Measurements from ENCODE around the gene KDM4B.
A peak's percentile ranks its signal among the peaks of the same experiment; 100 is the strongest.

KDM4B gene

DNA sequence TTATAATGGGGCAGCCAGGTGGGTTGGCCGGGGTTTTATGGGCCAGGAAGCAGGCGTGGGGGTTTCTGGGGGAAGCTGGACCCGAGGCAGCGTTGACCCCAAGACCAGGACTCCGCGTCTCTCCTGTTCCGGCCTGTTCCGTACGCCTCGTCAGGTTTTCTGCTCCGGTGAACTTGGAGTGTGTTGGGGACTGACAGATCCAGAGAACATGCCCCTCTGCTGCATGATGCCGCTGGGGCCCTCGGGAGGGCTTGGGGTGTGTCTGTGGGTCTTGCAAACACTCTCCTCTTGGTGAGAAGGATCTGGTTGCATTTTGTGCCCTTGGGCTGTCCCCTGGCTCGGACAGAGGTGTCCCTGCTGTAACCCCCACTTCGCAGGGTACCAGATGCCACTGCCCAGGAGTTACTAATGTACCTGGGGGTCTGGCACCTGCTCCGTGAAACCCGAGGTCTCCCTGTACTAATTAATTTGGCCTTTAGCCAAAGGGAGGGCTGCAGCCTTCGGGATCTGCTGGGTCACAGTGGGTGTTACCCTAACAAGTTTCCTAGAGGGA is 15.6 kb downstream of the KDM4B start:
- DNase-seq (ENCODE audit: low read depth): no peak

DNA sequence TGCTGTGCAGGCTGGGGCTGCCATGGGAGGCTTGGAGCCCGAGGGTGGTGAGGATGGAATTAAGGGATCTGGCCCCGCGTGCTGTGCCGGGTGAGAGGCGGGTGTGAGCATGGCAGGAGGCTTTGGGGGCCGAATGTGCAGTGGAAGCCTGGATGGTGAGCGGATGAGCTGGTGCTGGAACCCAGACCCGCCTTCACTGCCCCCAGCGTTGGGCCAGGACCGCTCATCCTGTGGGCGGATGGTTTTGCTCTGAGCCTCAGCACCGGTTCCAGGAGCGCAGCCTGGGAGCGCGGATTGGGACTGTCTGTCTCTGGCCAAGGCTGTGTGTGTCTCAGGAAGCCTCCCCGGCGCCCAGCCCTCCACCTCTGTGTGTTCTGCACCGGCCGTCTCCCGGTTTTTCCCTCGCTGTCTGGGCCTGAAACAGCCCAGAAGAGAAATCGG is 16.7 kb downstream of the KDM4B start:
- DNase-seq (ENCODE audit: low read depth): no peak

DNA sequence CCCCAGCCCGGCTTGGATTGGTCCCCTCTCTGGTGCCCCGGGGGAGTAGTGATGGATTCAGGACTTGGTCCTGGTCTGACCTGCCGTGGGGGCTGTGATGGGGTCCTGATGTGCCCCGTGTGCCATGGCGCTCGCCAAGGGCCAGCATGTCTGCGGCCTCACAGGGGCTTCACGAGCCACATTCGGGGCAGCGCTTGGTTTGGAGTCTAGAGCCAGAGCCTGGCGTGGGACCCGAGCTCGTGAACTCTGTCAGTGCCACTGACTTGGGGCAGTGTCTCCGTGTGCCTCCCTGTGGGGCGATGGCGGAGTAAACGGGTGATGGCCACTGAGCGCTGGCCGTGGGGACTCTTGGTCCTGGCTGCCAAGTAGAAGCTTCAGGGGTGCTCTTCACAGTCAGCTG is 17.1 kb downstream of the KDM4B start:
- DNase-seq (ENCODE audit: low read depth): no peak

DNA sequence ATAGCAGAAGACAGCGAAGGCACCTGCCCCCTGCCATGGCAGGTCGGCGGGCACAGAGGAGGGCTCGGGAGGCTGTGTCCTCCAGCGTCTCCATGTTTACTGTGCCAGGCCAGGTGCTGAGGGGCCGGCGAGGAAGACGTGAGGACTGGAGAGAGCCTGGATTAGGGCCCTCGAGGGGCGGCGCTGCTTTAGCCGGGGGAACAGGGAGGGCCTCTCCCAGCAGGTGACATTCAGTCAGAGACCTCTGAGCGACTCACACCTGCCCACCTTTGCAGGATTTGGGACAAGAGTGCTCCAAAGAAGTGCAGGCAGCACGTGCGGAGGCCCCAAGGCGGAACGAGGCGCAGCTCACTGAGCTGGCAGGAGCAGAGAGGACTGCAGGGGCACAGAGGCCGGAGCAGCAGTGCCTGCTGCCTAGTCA is 17.6 kb downstream of the KDM4B start:
- no peak for DNase-seq (ENCODE audit: low read depth)

DNA sequence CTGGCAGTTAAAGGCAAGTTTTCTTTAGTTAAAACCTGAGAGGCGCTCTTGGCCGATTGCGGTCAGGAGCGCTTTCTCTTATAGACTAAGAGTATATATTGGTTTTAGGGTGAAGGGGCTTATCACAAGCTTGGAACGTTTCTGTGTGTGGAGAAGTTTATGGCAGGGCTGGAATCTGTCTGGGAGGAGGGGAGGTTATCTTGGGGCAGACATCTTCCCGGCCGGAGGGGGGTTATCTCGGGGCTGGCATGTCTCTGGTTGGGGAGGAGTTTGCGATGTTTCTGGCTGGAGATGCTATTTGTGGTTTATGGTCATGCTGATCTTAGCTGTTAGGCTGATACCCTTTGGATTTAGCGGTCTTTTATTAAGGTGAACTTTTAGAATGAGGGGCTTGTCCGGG is 18.3 kb downstream of the KDM4B start:
- no peak for DNase-seq (ENCODE audit: low read depth)

DNA sequence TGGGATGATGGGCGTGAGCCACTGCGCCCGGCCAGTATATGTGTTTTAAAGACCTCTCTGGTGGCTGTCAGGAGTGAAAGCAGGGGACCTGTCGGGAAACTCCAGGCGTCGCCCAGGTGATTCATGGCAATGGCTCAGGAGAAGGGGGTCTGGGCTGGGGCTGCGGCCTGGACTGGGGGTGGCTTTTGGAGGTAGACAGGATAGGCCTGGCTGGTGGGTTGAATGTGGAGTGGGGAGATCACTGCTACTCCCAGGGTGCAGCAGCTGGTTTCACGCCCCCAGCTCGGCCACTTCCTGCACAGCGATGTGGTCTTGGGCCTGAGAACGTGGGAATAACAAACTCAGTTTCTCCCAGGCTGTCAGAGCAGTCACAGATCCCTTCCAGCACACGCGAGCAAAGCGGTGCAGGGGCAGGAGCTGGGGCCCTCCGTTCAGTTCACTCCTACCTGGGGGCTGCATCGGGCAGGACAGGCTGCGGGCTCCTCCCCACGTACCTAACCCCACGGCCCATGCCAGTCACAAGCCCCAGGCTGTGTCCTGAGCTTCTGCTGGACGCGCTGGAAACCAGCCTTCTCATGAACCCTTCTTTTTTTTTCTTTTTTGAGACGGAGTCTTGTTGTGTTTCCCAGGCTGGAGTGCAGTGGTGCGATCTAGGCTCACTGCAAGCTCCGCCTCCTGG is 18.9 kb downstream of the KDM4B start:
- DNase-seq (ENCODE audit: low read depth): no peak

DNA sequence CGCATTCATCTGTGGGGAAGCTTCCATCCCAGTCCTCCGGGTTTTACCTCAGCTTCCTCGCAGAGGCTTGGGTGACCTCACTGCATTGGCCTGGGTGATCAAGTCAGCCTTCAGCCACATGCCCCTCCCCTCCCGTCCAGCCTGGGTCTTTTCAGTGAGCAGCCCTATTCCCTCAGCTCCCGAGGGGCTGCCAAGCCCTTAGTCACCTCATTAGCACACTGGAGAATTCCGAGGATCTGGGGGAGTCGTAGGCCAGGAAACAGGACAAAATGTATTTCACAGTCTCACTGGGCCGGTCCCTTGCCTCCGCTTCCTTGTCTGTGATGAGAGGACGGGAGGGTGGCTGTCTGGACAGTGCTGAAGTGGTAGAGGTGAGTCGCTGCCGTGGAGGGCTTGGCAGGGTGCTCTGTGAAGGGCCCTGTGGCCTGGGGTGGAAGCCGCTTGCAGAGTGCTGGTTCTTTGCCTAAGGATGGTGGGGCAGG is 19.9 kb downstream of the KDM4B start:
- DNase-seq (ENCODE audit: low read depth): peak; percentile 66

DNA sequence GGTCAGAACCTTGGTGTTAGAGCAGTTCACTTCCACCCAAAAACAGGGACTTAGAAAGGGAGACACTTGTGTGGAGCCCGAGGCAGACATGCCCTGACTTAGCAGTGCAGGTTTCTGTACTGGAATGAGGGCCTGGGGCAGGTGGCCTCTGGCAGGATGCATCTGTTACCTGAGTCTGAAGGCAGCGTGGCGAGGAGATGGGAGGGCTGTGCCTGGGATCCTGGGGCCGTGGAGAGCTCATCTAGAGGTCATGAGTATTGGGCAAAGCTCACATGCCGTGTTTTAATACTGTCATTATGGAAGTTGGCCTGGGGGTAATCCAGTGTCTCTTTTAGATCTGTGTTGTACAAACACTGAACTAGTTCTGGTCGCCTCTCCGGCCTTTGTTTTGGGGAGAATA is 21.4 kb downstream of the KDM4B start:
- no peak for DNase-seq (ENCODE audit: low read depth)

DNA sequence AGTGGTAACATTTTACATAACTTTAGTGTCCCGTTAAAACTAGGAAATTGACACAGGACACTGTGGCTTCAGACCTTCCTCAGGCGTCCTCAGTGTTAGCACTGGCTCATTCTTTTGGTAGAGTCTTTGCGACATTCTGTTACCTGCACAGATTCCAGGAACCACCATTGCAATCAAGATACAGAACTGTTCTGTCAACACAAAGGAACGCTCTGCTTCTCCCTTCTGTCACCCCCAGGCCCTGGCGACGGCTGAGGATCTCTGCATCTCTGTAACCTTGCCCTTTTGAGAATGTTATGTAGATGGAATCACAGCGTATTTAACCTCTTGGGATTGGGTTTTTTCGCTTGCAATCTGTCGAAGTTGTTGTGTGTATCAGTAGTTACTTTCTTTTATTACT is 22.6 kb downstream of the KDM4B start:
- DNase-seq (ENCODE audit: low read depth): no peak

DNA sequence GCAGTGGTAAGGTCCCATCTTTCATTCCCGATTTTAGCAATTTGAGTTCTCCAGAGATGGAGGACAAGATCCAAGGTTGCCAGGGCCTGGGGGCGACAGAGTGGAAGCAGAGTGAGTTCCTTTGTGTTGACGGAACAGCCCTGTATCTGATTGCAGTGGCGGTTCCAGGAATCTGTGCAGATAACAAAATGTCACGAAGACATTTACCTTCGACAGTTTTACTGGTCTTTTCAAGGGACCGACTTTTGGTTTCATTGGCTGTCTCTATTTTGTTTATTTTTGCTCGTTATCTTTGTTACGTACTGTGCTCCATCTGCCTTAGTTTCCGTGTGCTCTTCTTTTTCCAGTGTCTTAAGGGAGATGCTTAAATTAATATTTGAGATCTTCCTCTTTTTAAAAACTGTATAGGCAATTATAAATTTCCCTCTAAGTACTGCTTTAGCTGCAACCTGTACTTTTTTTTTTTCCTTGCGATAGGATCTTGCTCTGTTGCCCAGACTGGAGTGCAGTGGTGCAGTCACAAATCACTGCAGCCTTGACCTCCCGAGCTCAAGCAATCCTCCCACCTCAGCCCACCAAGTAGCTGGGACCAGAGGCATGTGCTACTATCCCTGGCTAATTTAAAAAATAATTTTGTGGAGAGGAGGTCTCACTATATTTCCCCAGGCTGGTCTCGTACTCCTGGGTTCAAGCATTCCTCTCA is 23.2 kb downstream of the KDM4B start:
- DNase-seq (ENCODE audit: low read depth): no peak

DNA sequence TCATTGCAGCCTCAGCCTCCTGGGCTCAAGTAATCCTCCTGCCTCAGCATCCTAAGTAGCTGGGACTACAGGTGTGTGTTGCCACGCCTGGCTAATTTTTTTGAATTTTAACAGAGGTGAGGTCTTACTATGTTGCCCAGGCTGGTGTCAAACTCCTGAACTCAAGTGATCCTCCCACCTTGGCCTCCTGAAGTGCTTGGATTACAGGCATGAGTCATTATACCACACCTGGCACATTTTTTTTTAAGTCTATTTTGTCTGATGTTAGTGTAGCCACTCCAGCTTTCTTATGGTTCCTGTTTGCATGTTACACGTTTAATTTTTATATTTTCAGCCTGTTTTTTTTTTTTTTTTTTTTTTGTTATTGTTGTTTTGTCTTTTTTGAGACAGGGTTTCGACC is 24.8 kb downstream of the KDM4B start:
- DNase-seq (ENCODE audit: low read depth): no peak

DNA sequence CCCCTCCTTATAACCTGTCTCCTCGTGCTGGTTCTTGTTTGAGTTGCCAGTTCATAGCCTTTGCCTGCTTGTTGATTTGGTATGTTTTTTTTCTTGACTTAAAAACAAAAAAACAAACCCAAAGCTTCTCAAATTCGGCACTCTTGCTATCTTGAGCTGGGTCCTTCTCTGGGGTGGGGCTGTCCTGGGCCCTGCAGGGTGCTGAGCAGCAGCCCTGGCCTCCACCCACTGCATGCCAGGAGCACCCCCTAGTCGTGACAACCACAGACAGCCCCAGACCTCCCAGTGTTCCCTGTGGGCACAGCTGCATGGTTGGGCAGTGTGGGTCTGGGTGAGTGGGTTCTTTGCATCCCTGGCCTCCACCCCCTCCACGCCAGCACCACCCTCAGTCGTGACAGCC is 27.8 kb downstream of the KDM4B start:
- DNase-seq (ENCODE audit: low read depth): no peak

DNA sequence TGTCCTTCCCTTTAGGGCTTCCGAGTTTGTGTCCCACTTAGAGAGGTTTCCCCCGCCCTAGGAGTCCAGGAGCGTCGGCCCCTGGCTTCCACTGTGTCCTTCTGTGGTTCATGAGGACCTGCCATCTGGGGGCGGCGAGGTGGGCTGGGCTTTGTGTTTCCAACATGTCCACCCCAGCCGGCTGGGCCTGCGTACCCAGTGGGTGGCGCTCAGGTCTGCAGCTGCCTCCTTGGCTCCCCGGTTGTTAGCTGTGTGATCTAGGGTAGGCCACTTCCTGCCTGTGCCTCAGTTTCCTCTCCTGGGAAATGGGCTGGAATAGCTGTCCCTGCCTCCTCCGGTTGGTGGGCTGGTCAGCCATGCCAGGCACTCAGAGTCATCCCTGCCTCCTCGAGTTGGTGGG is 28.4 kb downstream of the KDM4B start:
- no peak for DNase-seq (ENCODE audit: low read depth)

DNA sequence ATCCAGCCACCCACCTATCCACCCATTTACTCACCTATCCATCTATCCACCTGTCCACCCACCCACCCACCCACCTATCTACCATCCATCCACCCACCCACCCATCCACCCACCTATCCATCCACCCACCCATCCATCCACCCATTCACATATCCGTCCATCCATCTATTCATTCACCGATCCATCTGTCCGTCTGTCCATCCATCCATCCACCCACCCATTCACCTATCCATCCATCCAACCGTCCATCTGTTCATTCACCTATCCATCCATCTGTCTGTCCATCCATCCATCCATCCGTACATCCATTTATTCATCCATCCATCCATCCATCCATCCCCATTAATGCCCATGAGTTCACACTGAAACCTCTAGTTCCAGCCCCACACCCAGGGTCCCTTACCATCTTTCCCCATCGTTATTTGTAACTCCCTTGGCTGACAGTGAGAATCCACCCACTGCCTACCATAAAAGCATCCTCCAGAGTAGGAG is 31.3 kb downstream of the KDM4B start:
- no peak for DNase-seq (ENCODE audit: low read depth)

DNA sequence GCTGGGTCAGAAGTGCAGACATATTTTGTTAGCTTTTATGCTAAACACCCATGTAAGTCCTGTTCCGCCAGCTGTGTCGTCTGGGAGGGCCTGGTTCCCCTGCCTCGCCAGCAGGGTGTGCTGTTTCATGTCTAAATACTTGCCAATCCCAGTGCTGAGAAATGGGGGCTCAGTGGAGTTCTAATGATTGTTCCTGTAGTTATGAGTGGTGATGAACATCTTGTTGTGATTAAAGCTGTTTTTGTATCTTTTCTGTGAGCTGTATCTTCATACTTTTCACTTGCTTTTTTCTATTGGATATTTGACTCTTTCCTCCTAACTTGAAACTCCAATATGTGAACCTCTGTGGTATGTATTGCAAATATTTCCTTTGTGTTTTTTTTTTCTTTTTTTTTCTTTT is 32.7 kb downstream of the KDM4B start:
- peak; percentile 78 for DNase-seq (ENCODE audit: low read depth)

DNA sequence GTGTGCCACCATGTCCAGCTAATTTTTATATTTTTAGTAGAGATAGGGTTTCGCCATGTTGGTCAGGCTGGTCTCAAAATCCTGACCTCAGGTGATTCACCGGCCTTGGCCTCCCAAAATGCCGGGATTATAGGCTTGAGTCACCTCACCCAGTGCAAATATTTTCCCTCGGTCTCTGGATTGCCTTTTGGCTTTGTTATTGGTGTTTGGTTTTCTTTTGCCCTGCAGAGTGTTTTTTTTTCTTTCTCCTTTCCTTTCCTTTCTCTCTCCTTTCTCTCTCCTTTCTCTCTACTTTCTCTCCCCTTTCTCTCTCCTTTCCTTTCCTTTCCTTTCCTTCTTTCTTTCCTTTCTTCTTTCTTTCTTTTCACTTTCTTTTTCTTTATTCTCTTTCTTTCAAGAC is 33.2 kb downstream of the KDM4B start:
- peak; percentile 16 for DNase-seq (ENCODE audit: low read depth)

DNA sequence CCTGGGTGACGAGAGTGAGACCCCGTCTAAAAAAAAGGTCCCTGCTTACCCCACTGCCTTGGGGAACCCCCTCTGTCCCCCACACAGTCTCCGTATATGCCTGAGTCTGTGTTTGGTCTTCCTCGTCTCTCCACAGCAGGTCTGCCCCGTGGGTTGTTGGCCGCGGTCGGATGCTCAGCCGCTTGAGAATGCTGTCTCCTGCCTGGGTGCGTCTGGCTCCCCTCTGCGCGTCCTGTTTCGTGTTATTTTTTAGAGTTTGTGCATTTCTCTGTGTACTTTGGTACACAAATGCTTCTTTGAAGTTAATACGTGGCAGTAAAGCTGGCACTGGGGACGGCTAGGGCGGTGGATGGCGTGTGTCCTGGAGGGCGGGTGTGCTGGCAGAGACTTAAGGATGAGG is 34.9 kb downstream of the KDM4B start:
- no peak for DNase-seq (ENCODE audit: low read depth)

DNA sequence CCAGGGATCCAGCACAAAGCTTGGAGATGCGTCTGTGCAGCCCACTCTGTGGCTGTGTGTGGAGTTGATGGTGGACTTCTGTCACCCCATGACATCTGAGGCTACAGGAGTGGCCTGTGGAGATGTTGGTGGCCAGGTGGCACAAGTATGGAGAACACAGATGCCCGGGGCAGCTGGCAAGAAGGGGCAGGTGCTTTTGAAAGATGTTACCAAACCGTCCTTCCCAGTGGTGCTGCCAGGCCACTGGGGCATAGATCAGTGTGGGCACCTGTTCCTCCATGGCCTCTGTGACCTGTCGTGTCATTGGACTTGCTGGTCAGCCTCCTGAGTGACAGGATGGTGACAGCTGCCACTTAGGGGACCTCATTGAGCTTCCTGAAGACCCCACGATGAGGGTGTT is 36.2 kb downstream of the KDM4B start:
- DNase-seq (ENCODE audit: low read depth): no peak

DNA sequence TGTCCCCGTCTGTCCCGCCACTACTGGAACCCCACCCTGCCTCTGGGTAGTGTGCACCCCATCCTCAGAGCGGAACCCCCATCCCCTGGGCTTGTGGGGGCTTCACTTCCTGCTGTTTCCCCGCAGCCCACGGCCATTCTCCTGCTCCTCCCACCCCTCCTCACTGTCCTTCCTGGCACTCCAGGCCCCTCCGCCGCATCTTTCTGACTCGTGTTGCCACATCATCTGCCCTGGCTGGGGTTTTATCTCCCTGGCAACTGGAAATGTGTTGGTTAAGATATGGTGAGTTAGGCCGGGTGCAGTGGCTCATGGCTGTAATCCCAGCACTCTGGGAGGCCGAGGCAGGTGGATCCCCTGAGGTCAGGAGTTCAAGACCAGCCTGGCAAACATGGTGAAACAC is 37.3 kb downstream of the KDM4B start:
- DNase-seq (ENCODE audit: low read depth): peak; percentile 14

DNA sequence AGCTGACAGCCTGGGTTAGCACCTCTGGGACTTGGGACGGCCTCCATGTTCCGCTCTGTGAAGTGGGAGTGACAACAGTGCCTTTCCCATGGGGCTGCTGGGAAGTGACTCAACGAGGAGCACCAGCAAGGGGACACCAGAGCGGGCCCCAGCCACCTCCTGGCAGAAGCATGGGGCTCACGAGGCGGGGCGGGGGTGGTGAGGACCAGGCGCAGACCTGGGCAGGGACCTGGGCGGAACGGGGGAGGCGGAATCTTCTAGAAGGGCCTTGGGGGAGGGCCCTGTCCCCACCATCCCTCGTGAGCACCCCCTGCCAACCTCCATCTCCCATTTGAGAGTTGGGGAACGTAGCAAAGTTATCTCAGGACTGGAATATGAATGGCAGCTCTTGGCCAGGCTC is 37.9 kb downstream of the KDM4B start:
- no peak for DNase-seq (ENCODE audit: low read depth)

DNA sequence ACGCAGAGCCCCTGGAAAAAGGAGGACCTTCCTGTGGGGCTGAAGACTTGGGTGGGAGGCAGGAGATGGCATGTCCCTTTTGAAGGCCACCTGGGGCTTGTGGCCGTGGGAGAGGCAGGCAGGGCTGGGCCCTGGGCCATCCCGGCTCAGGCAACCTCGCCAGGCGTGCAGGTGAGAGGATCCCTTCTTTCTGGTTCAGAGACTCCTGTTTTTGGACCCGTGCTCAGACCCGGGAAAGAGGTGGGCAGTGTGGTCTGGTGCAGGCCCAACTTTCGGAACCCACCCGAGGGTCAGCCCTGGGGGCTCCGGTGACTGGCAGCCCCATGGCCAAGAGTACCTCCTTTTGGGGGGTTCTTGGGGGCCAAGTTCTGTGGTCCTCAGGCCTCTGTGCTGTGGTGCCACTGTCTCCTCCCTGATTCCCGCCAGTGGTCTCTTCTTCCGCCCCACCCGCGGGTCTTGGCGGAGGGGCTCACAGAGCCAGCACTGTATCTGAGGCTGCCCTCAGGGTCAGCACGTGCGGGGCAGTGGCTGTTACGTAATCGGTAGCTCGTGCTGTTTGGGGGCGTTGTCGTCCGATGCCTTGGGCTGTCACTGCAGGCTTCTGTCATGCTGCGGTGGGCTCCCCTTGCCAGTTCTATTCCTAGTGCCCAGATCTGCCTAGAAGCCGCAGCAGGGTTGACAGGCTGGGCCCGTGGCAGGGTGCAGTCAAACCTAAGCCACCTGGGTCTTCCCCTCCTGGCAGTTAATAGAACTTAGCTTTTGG is 42.7 kb downstream of the KDM4B start:
- DNase-seq (ENCODE audit: low read depth): no peak

DNA sequence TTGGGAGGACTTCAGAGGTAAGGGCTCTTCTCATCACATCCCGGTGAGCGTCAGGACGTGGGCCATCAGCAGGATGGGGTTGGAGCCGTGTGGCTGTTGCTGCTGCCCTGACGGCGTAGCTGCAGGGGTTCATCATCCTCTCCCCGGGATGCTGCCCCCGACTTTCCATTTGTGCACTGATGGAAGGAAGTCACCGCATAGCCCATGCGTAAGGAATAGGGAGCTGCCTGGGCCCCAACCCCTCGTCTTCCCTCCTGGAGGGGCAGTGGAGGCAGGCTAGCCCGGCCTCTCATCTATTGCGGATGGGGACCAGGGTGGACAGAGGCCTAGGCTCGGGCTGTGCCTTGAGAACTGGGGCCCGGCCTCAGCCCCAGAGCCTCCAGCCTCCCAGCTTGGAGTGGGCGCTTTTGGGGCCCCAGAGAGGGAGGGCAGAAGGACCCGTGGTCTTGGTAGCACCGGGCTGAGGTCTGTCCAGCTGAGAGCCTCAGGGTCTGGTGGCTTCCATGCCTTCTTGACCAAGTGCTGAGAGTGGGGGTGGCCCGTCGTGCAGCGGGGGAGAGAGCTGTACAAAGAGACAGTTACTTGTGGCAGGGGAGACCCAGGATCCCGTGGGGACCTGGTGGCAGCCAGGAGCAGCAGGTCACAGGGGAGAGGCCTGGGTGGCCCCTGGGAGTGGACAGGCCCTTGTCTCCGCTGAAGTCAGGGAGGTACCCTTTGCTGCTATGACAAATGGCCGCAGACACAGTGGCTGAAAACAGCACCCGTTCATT is 44.0 kb downstream of the KDM4B start:
- no peak for DNase-seq (ENCODE audit: low read depth)
